ENCODE measurements around the gene DNAH14. TPM values are rescaled to one million over a fixed set of nuclear protein-coding genes. Genes with fewer than 3 reads are reported as not detected.

DNAH14 gene
- total and polyA plus RNA-seq, 2 experiments from 2014 or later: 14.7 to 46.1 TPM

- H3K9me2 ChIP-seq (replicated peaks; ENCODE audit: insufficient read depth): no peaks in the 10 kb centered on the region
- no peak for TF ChIP-seq EZH2 (IDR thresholded peaks at IDR 0.05; ENCODE audit: borderline replicate concordance)
- no peak for TF ChIP-seq CTCF (IDR thresholded peaks at IDR 0.05; ENCODE audit: poor library complexity)
- no peak for TF ChIP-seq EZH2phosphoT487 (IDR thresholded peaks at IDR 0.05; ENCODE audit: low read depth, severe bottlenecking, unreplicated experiment)
- H3K4me2 ChIP-seq: no peak overlapping the region
- no peaks in the 10 kb centered on the region for H3K36me3 ChIP-seq (replicated peaks; ENCODE audit: insufficient read depth, low read depth)
- H3K9me3 ChIP-seq (ENCODE audit: low read depth): no peaks in the 10 kb centered on the region
- H4K20me1 ChIP-seq (ENCODE audit: insufficient read depth, poor library complexity, severe bottlenecking): no peaks in the 10 kb centered on the region
- no peak overlapping the region for H2AFZ ChIP-seq
- WGBS (ENCODE audit: low lambda C conversion rate, missing lambda C conversion rate): 100% methylated on average over 3 of the region's 3 CpGs
- H3K27ac ChIP-seq: no peak overlapping the region
- no peaks in the 10 kb centered on the region for H3K4me1 ChIP-seq (ENCODE audit: insufficient read depth)
- H3K79me2 ChIP-seq: no peaks in the 10 kb centered on the region
- DNase-seq (ENCODE audit: low spot score): no peak
- no peak overlapping the region for H3K4me3 ChIP-seq
- H3K27me3 ChIP-seq: no peaks in the 10 kb centered on the region
Measured at GRCh38 chr1:225097175-225097574, 167.7 kb downstream of the DNAH14 start.

DNA sequence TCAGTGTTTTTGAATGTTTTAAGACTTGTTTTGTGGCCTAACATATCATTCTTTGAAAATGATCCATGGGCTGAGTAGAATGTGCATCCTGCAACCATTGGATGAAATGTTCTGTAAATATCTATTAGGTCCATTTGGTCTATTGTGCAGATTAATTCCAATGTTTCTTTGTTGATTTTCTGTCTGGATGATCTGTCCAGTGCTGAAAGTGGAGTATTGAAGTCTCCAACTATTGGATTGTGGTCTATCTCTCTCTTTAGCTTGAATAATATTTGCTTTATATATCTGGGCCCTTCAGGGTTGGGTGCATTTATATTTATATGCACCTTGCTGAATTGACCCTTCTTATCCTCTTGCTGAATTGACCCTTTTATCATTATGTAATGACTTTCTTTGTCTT, 181.5 kb downstream of the DNAH14 start:
- H3K9me3 ChIP-seq (ENCODE audit: low read depth): no peaks in the 10 kb centered on the region
- no peak for DNase-seq (ENCODE audit: low spot score)
- TF ChIP-seq CTCF (IDR thresholded peaks at IDR 0.05; ENCODE audit: poor library complexity): no peak
- no peak for TF ChIP-seq EZH2 (IDR thresholded peaks at IDR 0.05; ENCODE audit: borderline replicate concordance)
- no peak for TF ChIP-seq EZH2phosphoT487 (IDR thresholded peaks at IDR 0.05; ENCODE audit: low read depth, severe bottlenecking, unreplicated experiment)
- no peak overlapping the region for H3K27ac ChIP-seq
- H3K27me3 ChIP-seq: no peaks in the 10 kb centered on the region
- no peaks in the 10 kb centered on the region for H4K20me1 ChIP-seq (ENCODE audit: insufficient read depth, poor library complexity, severe bottlenecking)
- no peaks in the 10 kb centered on the region for H3K4me1 ChIP-seq (ENCODE audit: insufficient read depth)
- H3K4me2 ChIP-seq: no peak overlapping the region
- H3K36me3 ChIP-seq (replicated peaks; ENCODE audit: insufficient read depth, low read depth): no peaks in the 10 kb centered on the region
- no peak overlapping the region for H2AFZ ChIP-seq
- H3K79me2 ChIP-seq: no peaks in the 10 kb centered on the region
- H3K4me3 ChIP-seq: no peak overlapping the region
- H3K9me2 ChIP-seq (replicated peaks; ENCODE audit: insufficient read depth): no peaks in the 10 kb centered on the region

- H3K4me2 ChIP-seq: no peak overlapping the region
- no peaks in the 10 kb centered on the region for H3K27me3 ChIP-seq
- no peaks in the 10 kb centered on the region for H4K20me1 ChIP-seq (ENCODE audit: insufficient read depth, poor library complexity, severe bottlenecking)
- 87% methylated on average over 1 of the region's 1 CpG for WGBS (ENCODE audit: low lambda C conversion rate, missing lambda C conversion rate)
- no peaks in the 10 kb centered on the region for H3K4me1 ChIP-seq (ENCODE audit: insufficient read depth)
- no peaks in the 10 kb centered on the region for H3K9me3 ChIP-seq (ENCODE audit: low read depth)
- no peaks in the 10 kb centered on the region for H3K79me2 ChIP-seq
- TF ChIP-seq CTCF (IDR thresholded peaks at IDR 0.05; ENCODE audit: poor library complexity) (no peak), EZH2phosphoT487 (IDR thresholded peaks at IDR 0.05; ENCODE audit: low read depth, severe bottlenecking, unreplicated experiment) (no peak), EZH2 (IDR thresholded peaks at IDR 0.05; ENCODE audit: borderline replicate concordance) (no peak)
- no peak overlapping the region for H2AFZ ChIP-seq
- H3K36me3 ChIP-seq (replicated peaks; ENCODE audit: insufficient read depth, low read depth): no peaks in the 10 kb centered on the region
- no peak overlapping the region for H3K27ac ChIP-seq
- H3K9me2 ChIP-seq (replicated peaks; ENCODE audit: insufficient read depth): no peaks in the 10 kb centered on the region
- no peak for DNase-seq (ENCODE audit: low spot score)
- H3K4me3 ChIP-seq: no peak overlapping the region
Measured at GRCh38 chr1:225113265-225113664, 183.8 kb downstream of the DNAH14 start.
